GM21447 (cell line): ENCODE data around the gene SLC26A9.

Experiments used
- ATAC-seq: cut with Tn5 transposase; IDR thresholded peaks from one replicate; pipeline ENCODE4 v1.9.1; 2021; ENCODE audit not compliant: unreplicated experiment

SLC26A9 gene

DNA sequence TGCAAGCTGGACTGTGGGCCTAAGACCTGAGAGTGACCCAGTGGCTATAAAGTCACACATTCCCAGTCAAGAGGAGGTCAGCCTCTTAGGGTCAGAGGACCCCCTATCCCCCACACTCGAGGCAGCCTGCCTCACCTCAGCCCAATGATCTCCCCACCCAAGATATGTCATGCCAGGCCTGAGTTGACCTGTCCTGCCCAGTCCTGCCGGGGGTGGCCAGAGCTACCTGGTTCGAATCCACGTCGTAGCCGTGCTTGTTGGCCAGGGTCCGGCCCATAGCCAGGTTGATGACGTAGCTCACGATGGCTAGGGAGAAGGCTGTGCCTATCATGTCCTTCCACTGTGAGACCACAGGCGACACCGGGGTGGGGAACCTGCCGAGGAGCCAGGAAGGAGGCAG, 15.6 kb downstream of the SLC26A9 start:
- ATAC-seq = no peak

DNA sequence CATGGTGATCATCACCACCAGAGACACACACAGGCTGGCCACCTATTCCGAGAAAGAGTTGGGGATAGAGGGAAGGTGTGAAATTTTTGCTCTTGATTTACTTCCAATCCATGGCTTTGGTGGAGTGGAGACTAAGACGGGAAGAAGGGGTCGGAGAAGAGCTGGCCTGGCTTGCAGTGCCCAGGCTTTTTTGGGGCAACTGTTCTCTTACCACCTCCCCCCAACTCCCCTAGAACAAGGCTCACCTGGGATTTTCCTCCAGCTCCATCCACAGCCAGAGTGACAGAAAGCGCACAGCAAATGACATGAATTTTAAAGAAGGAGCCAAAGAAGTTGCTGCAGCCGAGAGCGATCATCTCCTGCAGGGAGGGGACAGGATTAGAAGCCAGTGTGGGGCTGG, 16.0 kb downstream of the SLC26A9 start:
- no peak for ATAC-seq

- ATAC-seq = no peak
These were observed 16.6 kb downstream of the SLC26A9 start for GRCh38 chr1:205926636-205927035.

GRCh38 chr1:205926213-205926612, 17.0 kb downstream of the SLC26A9 start:
- ATAC-seq = no peak

GRCh38 chr1:205925736-205926135, 17.5 kb downstream of the SLC26A9 start:
- ATAC-seq = no peak

DNA sequence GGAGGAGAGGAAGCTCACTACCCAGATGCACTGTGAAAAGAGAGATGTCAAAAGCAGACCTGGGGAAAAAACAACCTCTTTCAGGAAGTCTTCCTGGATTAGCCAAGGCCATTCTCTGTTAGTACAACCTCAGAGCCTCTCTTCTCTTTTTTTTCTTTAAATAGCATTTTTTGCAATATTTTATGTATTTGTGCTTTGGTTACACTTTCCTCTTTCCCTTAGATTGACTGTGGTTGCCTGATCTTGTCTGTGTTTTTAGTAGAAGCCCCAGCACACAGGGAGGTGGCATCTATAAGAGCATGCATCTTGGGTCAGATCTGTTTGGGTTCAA, 18.8 kb downstream of the SLC26A9 start:
- ATAC-seq = no peak

GRCh38 chr1:205923651-205924459, 19.4 kb downstream of the SLC26A9 start:
- ATAC-seq = no peak

GRCh38 chr1:205922806-205923205, 20.4 kb downstream of the SLC26A9 start:
- ATAC-seq = no peak

GRCh38 chr1:205922314-205922713, 20.9 kb downstream of the SLC26A9 start:
- no peak for ATAC-seq

DNA sequence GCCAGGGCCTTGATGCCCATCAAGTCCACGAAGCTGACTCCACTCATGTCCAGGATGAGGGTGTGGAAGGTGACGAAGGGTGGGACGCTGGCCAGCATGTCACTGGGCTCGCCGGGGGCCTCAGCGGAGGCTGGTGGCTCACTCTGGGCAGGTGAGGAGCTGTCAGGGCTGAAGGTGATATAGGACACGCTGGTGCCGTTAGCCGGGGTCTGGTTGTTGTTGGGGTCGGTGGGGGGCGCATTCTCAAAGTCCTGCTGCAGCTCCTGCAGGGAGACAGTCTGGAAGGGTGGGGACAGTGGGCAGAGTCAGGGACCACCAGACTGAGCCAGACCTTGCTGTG, 21.7 kb downstream of the SLC26A9 start:
- ATAC-seq = no peak

GRCh38 chr1:205920861-205921569, 22.2 kb downstream of the SLC26A9 start:
- no peak for ATAC-seq

DNA sequence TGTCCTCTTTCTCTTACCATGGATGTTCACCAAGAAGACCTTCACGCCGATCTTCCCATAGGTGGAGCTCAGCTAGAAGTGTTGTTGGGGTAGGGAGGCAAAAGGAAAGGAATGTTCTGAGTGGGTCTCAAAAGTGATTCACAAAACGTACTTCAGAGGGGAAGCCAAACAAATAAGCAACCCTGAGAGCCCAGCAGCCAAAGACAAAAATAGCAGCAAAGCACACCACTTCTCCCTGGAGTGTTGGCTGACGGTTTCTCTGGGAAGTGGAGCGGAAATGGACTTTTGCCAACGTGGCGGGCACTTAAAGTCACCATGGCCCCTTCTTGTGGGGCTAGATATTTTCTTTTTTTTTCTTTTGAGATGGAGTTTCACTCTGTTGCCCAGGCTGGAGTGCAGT, 23.1 kb downstream of the SLC26A9 start:
- ATAC-seq = no peak

- no peak for ATAC-seq
These were observed 24.1 kb downstream of the SLC26A9 start for GRCh38 chr1:205918955-205919746.

DNA sequence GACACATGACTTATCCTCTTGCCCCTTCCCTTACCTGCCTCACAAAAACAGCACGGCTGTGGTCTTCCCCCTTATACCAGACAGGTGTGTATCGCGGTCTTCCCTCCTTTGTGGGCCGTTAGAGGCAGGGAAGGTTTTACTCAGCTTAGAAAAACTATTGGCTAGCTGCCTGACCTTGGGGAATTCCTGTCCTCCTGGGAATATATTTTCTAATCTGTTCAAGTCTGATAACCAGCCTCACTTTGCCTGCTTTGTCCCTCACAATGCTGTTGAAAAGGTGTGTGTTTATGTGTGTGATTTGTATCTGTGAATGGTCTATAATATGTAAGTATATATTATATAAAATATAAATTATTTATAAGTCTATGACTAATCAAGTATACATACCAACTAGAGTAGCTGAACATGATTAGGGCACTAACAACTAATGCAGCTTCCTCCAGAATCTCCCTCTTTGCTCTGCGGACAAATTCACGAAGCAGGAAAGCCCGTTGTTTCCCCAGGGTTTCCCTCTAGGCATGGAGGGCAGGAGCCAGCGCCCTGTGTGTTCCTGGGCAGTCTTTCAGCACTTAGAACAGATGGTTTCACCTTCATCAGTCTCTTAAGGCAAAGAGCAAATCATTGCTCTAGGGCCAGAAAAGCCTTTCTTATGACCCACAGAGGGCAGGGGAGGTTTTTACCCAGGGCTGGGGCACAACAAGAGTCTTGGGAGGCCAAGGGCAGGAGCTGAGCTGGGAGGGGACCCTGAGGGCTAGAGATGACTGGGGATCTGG, 25.6 kb downstream of the SLC26A9 start:
- no peak for ATAC-seq

DNA sequence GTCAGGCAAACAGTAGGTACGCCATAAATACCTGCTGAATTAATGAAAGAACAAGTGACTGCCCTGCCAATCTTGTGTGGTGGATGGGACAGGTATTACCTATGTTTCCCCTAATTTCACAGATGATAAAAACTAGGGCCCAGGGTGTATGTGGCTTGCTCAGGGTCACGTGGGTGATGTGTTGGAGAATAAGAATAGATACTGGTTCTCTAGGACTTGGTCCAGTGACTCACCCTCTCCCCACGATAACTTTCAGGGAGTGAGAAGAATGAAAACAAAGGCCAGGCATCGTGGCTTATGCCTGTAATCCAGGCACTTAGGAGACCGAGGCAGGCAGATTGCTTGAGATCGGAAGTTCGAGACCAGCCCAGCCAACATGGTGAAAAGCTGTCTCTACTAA, 26.7 kb downstream of the SLC26A9 start:
- ATAC-seq = no peak

DNA sequence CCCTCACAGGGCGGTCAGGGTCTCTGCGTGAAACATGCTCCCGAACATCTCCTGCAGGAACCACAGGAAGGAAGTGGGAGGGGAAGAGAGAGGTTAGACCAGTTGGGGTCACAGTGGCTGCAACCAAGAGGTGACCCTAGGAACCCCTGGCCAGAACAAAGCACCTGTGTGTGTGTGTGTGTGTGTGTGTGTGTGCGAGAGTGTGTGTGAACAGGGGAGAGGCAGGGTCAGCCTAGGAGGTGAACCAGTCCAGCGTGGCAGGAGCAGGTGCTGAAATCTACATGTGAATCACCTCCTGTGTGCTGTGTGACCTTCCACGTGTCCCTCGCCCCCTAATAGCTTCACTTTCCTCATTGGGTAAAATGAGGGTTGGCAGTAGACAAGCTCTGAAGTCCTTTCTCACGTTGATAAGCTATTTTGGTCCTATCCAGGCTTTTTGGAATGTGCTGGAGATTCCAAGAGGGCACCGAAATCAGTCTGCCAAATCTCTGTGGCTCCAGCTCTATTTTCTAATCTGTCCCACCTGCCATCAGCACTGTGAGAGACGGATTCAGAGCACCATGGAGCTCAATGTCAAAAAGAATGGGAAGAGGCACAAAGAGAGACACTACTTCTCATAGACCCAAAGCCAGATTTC, 27.8 kb downstream of the SLC26A9 start:
- no peak for ATAC-seq

GRCh38 chr1:205914730-205915129, 28.5 kb downstream of the SLC26A9 start:
- no peak for ATAC-seq

DNA sequence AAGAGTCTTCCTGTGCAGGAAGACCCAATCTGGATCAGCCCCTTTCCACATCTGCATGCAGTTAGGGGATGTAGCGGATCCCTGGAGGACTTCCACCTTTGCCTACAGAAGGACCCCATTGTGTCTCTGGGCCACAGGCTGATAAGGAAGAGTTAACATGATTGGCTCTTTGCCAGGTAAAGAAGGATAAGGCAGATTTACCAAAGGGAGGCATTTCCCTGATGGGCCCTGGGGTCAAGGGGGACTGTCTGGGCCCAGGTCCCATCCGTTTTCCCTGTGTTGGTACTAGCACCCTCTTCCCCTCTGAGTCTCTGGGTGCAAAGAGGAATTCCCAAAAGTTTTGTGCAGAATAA, 29.1 kb downstream of the SLC26A9 start:
- ATAC-seq = no peak

- no peak for ATAC-seq
These were observed 29.7 kb downstream of the SLC26A9 start for GRCh38 chr1:205913451-205914154.

DNA sequence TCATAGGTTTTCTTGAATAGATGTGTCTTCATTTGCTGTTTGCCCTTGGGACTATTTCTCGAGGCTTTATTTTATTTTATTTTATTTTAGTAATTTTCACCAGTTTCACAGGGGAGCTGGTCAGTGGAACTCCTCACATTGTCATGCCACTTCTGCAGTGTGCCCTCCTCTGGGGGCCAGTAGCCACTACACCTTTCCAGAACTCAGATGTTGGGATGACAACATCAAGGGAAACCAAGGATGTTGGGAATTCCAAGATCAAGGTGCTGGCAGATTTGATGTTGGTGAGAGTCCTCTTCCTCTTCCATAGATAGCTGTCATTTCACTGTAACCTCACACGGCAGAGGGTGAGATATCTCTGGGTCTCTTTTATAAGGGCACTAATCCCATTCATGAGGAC, 35.5 kb downstream of the SLC26A9 start:
- ATAC-seq = no peak
